Breast epithelium (tissue), 4 donors: ENCODE data around the gene CHD5. TPM values are rescaled to one million over a fixed set of nuclear protein-coding genes. Genes with fewer than 3 reads are reported as not detected.
A peak's percentile ranks its signal among the peaks of the same experiment; 100 is the strongest.

Source experiments
- DNase-seq, 2 donors: peaks; one replicate each; pipeline ENCODE4 v3.0.0-alpha.2; 2019; ENCODE audit warnings: low spot score in 2 of 2
- H3K27ac ChIP-seq, 2 donors: fragments of 200-600 bp; sonication (generic) in 1 of 2; one replicate each; pipeline ENCODE4 v1.5.1; 2016 to 2019; ENCODE audit warnings: mild to moderate bottlenecking in 1 of 2
- H3K27me3 ChIP-seq, 2 donors: fragments of 200-600 bp; sonication (generic) in 1 of 2; one replicate each; pipeline versions ENCODE4 v1.5.1 to v1.6.0; 2017 to 2019; ENCODE audit warnings: control low read depth in 1 of 2, mild to moderate bottlenecking in 1 of 2
- H3K36me3 ChIP-seq: fragments of 200-600 bp; one replicate; pipeline ENCODE4 v1.5.1; 2019
- H3K4me1 ChIP-seq, 2 donors: fragments of 200-600 bp; sonication (generic); one replicate each; pipeline ENCODE4 v1.5.1; 2016 to 2019; ENCODE audit warnings: control low read depth in 1 of 2
- H3K4me3 ChIP-seq, 3 donors: fragments of 200-600 bp; sonication (generic); 1 replicate in 2 of 3; 2 replicates in 1 of 3; pipeline ENCODE4 v1.5.1; 2016 to 2019; ENCODE audit warnings: mild to moderate bottlenecking in 3 of 3, moderate library complexity in 2 of 3
- H3K9me3 ChIP-seq, 2 donors: fragments of 200-600 bp; sonication (generic) in 1 of 2; one replicate each; pipeline ENCODE4 v1.5.1; 2016 to 2019; ENCODE audit warnings: control low read depth in 1 of 2
- CTCF ChIP-seq, 3 donors: fragments of 450-650 bp; IDR thresholded peaks; one replicate each; pipeline ENCODE4 v1.5.1; 2016 to 2017; ENCODE audit warnings: antibody characterized with exemption in 3 of 3, mild to moderate bottlenecking in 3 of 3, moderate library complexity in 3 of 3
- POLR2A ChIP-seq: fragments of 450-650 bp; IDR thresholded peaks from one replicate; pipeline ENCODE4 v1.6.1; 2016; ENCODE audit warnings: antibody characterized with exemption, mild to moderate bottlenecking, moderate library complexity
- POLR2AphosphoS5 ChIP-seq, 3 donors: sonication (generic); formaldehyde crosslinking; IDR thresholded peaks; one replicate each; pipeline ENCODE4 v1.6.1; 2017; ENCODE audit warnings: antibody characterized with exemption in 3 of 3
- intact Hi-C: fragments of 100-400 bp; cut with DNase I; formaldehyde crosslinking; loops from one replicate; pipeline ENCODE4 v1.15.1; 2023; ENCODE audit warnings: low total_unique reads
- total RNA-seq, 3 donors: library from RNA; depleted of rRNA; stranded (reverse); fragments of >200 nt; gene quantifications; one replicate each; pipeline ENCODE4 v1.1.0, GENCODE V29; 2016

CHD5 gene
- total RNA-seq, 3 donors from 2014 or later: under 0.01 to 0.33 (median 0.15) TPM

DNA sequence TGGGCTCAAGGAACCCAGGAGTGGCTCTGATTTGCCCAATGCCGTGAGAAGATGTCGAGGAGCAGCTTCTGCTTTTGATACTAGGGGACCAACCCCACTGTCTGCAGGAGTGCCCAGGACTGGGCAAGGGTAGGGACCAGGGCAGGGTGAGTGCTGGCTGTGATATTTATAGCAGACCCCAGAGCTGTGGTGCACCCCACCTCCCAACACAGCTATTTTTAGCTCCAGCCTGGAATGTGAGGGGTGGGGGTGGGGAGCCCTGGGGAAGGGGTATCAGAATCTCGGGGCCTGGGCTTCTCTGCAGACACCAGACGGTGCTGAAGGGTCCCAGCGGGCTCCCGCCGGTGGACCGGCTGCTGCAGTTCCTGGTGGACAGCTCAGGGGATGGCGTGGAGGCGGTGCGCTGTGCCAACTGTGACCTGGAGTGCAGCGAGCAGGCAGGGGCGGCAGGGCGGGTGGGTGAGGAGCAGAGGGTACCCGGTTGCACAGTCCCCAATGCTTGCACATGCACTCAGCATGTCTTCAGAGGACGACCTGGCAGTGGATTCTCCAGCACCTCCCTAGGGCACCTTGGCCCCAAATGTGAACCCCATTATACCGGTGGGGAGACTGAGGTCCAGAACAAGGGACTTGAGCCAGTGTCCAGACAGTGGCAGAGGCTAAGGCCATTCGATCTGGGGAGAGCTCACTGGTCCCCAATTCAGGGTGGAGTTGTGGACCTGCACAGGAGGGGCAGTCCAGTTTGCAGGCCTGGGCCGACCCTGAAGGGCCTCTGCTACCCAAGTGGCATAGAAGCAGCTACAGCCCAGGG, 27.2 kb upstream of the CHD5 start:
- intact Hi-C loops: no loop called here
- Histone ChIP-seq H3K4me1 (peaks cover 3% of the 10 kb centered on the region in 2 donors), H3K36me3 (no peaks in the 10 kb centered on the region), H3K27ac (no peak overlapping the region), H3K27me3 (no peaks in the 10 kb centered on the region), H3K4me3 (no peak overlapping the region), H3K9me3 (no peaks in the 10 kb centered on the region)
- TF ChIP-seq POLR2AphosphoS5 (IDR thresholded peaks at IDR 0.05): no peak
- TF ChIP-seq CTCF (IDR thresholded peaks at IDR 0.05): no peak
- no peak for TF ChIP-seq POLR2A
- DNase-seq: no peak

DNA sequence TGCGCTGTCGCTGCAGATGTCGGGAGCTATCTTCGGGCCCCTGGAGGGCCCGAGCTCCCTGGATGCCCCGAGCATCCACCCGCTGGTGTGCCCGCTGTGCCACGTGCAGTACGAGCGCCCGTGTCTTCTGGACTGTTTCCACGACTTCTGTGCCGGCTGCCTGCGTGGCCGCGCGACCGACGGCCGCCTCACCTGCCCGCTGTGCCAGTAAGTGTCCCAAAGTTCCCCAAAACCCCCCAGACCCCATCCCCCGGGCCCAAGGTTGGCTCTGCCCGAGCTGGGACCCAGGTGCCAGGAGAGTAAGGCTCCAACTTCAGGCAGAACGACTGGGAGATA, 26.4 kb upstream of the CHD5 start:
- Histone ChIP-seq H3K4me1 (peaks cover 3% of the 10 kb centered on the region in 2 donors), H3K4me3 (peak overlapping the region; percentile 40 to 82 (median 66)), H3K36me3 (no peaks in the 10 kb centered on the region), H3K9me3 (no peaks in the 10 kb centered on the region), H3K27me3 (no peaks in the 10 kb centered on the region), H3K27ac (peak overlapping the region; percentile 58 to 75)
- DNase-seq: no peak
- intact Hi-C loops: no loop called here
- TF ChIP-seq POLR2A: no peak
- TF ChIP-seq POLR2AphosphoS5 (IDR thresholded peaks at IDR 0.05): no peak
- no peak for TF ChIP-seq CTCF (IDR thresholded peaks at IDR 0.05)

GRCh38 chr1:6205849-6206519, 25.9 kb upstream of the CHD5 start, which contains the start of gene RNF207:
RNF207 (plus strand) TSS chr1:6206119; CDS start chr1:6206536, 417 bp downstream.
- H3K27me3 ChIP-seq: no peaks in the 10 kb centered on the region
- H3K27ac ChIP-seq: peak within 1 kb of the TSS; percentile 58 to 75
- intact Hi-C loops: no loop called here
- DNase-seq: no peak
- TF ChIP-seq POLR2AphosphoS5 (IDR thresholded peaks at IDR 0.05): peak in 2 of 3 donors; percentile 27 to 34
- TF ChIP-seq CTCF (IDR thresholded peaks at IDR 0.05): no peak
- TF ChIP-seq POLR2A: no peak
- H3K9me3 ChIP-seq: no peaks in the 10 kb centered on the region
- peaks cover 3% of the 10 kb centered on the region in 2 donors for H3K4me1 ChIP-seq
- H3K36me3 ChIP-seq: no peaks in the 10 kb centered on the region
- peak within 1 kb of the TSS; percentile 40 to 82 (median 66) for H3K4me3 ChIP-seq

DNA sequence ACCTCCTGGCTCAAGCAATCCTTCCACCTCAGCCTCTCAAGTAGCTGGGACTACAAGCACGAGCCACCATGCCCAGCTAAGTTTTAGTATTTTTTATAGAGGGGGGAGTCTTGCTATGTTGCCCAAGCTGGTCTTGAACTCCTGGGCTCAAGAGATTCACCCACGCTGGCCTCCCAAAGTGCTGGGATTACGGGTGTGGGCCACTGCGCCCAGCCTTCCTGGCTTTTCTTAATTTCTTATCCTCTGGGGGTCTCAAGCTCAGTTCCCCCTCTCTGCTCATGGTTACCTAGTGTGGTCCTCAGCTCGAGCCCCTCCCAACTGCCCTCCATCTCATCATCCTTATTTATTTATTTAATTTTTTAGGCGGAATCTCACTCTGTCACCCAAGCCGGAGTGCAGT, 22.1 kb upstream of the CHD5 start:
- intact Hi-C loops: no loop called here
- no peaks in the 10 kb centered on the region for H3K36me3 ChIP-seq
- TF ChIP-seq CTCF (IDR thresholded peaks at IDR 0.05): no peak
- TF ChIP-seq POLR2A: no peak
- TF ChIP-seq POLR2AphosphoS5 (IDR thresholded peaks at IDR 0.05): no peak
- H3K4me3 ChIP-seq: no peak overlapping the region
- H3K9me3 ChIP-seq: no peaks in the 10 kb centered on the region
- DNase-seq: no peak
- H3K4me1 ChIP-seq: peaks cover 3 to 10% of the 10 kb centered on the region in 2 donors
- no peaks in the 10 kb centered on the region for H3K27me3 ChIP-seq
- no peak overlapping the region for H3K27ac ChIP-seq

DNA sequence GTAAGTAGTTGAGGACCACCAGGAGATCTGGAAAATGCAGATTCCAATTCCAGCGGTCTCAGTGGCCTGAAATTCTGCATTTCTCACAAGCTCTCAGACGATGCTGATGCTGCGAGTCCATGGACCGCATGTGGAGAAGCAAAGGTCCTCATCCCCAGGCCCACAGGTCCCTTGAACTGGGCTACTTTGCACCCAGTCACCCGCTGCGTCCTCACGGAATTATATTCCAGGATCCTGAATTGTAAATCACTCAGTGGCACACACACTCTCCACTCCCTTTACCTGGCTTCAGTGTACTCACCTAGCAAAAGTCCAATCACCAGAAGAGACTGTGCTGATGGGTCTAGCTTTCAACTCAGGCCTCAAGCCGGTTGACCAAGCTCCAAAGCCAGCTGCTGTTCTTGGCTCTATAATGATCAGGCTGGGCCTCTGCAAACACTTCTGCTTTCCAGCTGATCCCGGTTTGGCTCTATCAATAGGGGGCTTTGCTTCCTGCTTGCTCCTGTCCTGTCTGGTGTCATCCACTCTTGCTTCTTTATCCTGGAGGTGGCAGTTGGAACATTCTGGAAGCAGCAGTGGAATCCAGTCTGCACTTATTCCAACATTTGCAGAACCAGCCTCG, 20.2 kb upstream of the CHD5 start:
- no peaks in the 10 kb centered on the region for H3K36me3 ChIP-seq
- intact Hi-C loops: no loop called here
- H3K27me3 ChIP-seq: no peaks in the 10 kb centered on the region
- peaks cover 0 to 6% of the 10 kb centered on the region in 2 donors for H3K4me1 ChIP-seq
- TF ChIP-seq POLR2AphosphoS5 (IDR thresholded peaks at IDR 0.05) (no peak), CTCF (IDR thresholded peaks at IDR 0.05) (no peak), POLR2A (no peak)
- H3K4me3 ChIP-seq: peak overlapping the region; percentile 96 to 99 (median 99)
- no peak for DNase-seq
- peak overlapping the region; percentile 80 to 83 for H3K27ac ChIP-seq
- no peaks in the 10 kb centered on the region for H3K9me3 ChIP-seq
